GM21529 (cell line): ENCODE measurements around the gene FSD1L.

Experiments
- ATAC-seq: cut with Tn5 transposase; IDR thresholded peaks from one replicate; pipeline ENCODE4 v1.9.1; 2021; ENCODE audit not compliant: unreplicated experiment

FSD1L gene

GRCh38 chr9:105435453-105435852, 12.4 kb upstream of the FSD1L start:
- no peak for ATAC-seq

- ATAC-seq: no peak
Measured at GRCh38 chr9:105436783-105437182, 11.1 kb upstream of the FSD1L start.

- no peak for ATAC-seq
Measured at GRCh38 chr9:105437704-105438103, 10.1 kb upstream of the FSD1L start.

- ATAC-seq: no peak
Measured at GRCh38 chr9:105438141-105438806, 9.6 kb upstream of the FSD1L start.

GRCh38 chr9:105439428-105439827, 8.4 kb upstream of the FSD1L start:
- ATAC-seq: no peak

GRCh38 chr9:105441616-105442160, 6.1 kb upstream of the FSD1L start:
- ATAC-seq: no peak

GRCh38 chr9:105443121-105443520, 4.7 kb upstream of the FSD1L start:
- no peak for ATAC-seq

GRCh38 chr9:105444130-105444529, 3.7 kb upstream of the FSD1L start:
- no peak for ATAC-seq

GRCh38 chr9:105445203-105445881, 2.5 kb upstream of the FSD1L start:
- ATAC-seq: no peak

- no peak for ATAC-seq
Measured at GRCh38 chr9:105447386-105447813, 434 bp upstream of the FSD1L start.

- no peak for ATAC-seq
Measured at GRCh38 chr9:105449081-105449480, 1.2 kb downstream of the FSD1L start.

GRCh38 chr9:105452185-105452584, 4.4 kb downstream of the FSD1L start:
- no peak for ATAC-seq

GRCh38 chr9:105455836-105456475, 8.1 kb downstream of the FSD1L start:
- ATAC-seq: no peak

GRCh38 chr9:105457560-105458294, 9.9 kb downstream of the FSD1L start:
- no peak for ATAC-seq

GRCh38 chr9:105458404-105458803, 10.6 kb downstream of the FSD1L start:
- no peak for ATAC-seq

GRCh38 chr9:105459336-105459735, 11.5 kb downstream of the FSD1L start:
- ATAC-seq: no peak

- no peak for ATAC-seq
Measured at GRCh38 chr9:105466898-105467455, 19.1 kb downstream of the FSD1L start.

- ATAC-seq: no peak
Measured at GRCh38 chr9:105468875-105469274, 21.0 kb downstream of the FSD1L start.

GRCh38 chr9:105473221-105473620, 25.4 kb downstream of the FSD1L start:
- ATAC-seq: no peak

- no peak for ATAC-seq
Measured at GRCh38 chr9:105475302-105475701, 27.5 kb downstream of the FSD1L start.

GRCh38 chr9:105479846-105480245, 32.0 kb downstream of the FSD1L start:
- ATAC-seq: no peak
